GM18519 (cell line): Measurements from ENCODE around the gene NUP155.
"Not testable (repeated sequence)": the region's sequence is repeated elsewhere in the genome, so short reads cannot be mapped to it uniquely, and the experiment has no call there.

ENCODE experiments used
- ATAC-seq: cut with Tn5 transposase; IDR thresholded peaks from one replicate; pipeline ENCODE4 v1.9.1; 2021; ENCODE audit warnings: mild to moderate bottlenecking, moderate library complexity; ENCODE audit not compliant: unreplicated experiment, low FRiP score

The NUP155 gene

GRCh38 chr5:37296313-37296712 lies 74.6 kb downstream of the NUP155 start:
- ATAC-seq, result not testable (repeated sequence)

DNA sequence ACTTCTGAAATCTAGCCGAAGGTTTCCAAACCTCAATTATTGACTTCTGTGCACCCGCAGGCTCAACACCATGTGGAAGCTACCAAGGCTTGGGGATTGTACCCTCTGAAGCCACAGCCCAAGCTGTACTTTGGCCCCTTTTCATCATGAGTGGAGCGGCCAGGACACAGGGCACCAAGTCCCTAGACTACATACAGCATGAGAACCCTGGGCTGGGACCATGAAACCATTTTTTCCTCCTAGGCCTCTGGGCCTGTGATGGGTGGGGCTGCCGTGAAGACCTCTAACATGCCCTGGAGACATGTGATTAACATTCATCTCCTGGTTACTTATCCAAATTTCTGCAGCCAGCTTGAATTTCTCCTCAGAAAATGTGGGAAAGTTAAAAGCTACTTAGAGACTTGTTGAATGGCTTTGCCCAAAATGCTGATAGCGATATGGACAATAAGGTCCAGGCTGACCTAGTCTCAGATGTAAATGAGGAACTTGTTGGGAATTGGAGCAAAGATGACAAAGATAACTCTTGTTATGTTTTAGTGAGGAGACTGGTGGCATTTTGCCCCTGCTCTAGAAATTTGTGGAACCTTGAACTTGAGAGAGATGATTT lies 87.6 kb downstream of the NUP155 start:
- ATAC-seq, result no peak

GRCh38 chr5:37275511-37275910 lies 95.4 kb downstream of the NUP155 start:
- ATAC-seq, result no peak

GRCh38 chr5:37272511-37272910 lies 98.4 kb downstream of the NUP155 start:
- no peak for ATAC-seq

DNA sequence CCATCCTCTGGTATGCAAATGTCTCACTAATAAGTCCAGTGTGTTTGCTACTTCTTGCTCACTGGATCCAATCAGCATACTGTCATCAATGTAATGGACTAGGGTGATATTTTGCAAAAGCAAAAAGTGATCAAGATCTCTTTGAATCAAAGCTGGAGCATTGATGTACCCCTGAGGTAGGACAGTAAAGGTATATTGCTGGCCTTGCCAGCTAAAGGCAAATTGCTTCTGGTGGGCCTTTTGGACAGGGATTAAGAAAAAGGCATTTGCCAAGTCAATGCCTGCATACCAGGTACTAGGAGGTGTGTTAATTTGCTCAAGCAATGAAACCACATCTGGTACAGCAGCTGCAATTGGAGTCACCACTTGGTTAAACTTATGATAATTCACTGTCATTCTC lies 102.8 kb downstream of the NUP155 start:
- ATAC-seq, result not testable (repeated sequence)

DNA sequence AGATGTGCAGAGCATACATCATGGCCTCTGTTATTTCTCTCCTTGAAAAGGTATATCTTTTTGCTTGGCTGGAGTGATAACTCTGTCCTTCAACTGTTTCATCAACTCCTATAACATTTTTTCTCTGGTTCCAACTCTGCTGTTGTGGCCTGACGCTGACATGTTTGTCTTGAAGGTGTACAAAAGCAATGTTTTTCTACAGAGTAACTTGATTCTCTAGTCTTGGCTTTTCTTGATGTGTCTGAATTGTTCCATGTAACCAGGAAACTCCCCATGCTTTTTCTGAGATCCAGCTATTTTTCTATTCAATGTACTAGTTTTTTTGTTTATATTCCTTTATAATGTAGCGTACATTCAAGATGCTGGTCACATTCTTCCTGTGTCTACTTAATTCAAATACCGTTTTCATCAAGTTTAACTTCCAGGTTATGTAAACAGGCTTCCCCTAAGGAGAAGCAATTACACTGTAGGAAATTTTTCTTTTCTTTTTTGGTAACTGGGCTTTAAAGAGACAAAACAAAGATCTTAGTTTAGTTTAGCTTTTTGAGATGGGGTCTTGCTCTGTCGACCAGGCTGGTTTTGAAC lies 115.0 kb downstream of the NUP155 start:
- no peak for ATAC-seq

DNA sequence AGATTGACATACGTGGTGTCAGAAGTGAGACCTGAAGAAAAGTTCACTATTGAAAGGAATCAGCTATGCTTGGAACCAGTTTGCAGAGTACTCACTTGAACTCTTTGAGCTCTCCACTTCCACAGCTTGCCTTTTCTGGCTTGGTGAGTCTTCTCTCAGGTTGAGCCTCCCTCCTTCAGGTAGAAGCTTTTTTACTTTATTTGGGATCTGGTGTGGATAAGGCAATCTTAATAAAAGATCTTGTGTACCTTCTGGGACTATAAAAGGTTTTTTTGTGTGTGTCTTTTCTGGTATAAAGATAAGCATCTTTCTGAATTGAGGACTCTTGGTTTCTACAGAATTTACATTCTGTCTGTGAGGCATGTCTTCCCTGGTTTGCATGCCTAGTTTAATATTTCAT lies 116.3 kb downstream of the NUP155 start:
- ATAC-seq, result no peak

- ATAC-seq, result no peak
These were observed 119.2 kb downstream of the NUP155 start for GRCh38 chr5:37251665-37252064.

GRCh38 chr5:37249815-37250164 lies 121.1 kb downstream of the NUP155 start:
- no peak for ATAC-seq

- ATAC-seq, result peak; percentile 75
These were observed 121.7 kb downstream of the NUP155 start, which contains the start of gene CPLANE1 for GRCh38 chr5:37248970-37249814. CPLANE1 (minus strand) TSS chr5:37249376; CDS start chr5:37247698, 1,678 bp downstream.

DNA sequence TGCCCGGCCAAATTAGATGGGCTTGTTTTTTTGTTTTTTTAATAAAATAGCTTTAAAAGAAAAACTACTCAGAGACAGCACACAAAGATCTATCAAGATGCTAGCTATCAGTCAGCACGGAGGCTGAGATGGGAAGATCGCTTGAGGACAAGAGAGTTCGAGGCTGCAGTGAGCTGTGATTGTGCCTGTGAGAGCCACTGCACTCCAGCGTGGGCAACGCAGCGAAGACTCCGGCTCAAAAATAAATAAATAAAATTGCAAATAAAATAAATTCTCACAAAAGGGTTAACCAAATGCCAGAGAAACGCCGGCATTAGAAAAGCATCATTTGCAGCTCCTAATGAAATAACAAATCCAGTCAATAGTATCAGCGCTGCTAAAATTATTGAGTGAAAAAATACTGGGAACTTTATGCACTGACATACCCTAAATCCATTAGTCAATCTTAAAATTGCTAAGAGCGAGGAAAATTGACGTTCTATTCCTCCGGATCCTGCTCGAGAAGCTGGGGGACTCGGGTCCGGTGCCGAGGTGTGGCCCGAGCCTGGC lies 122.4 kb downstream of the NUP155 start:
- ATAC-seq, result no peak

- no peak for ATAC-seq
These were observed 123.4 kb downstream of the NUP155 start for GRCh38 chr5:37247496-37247895.

DNA sequence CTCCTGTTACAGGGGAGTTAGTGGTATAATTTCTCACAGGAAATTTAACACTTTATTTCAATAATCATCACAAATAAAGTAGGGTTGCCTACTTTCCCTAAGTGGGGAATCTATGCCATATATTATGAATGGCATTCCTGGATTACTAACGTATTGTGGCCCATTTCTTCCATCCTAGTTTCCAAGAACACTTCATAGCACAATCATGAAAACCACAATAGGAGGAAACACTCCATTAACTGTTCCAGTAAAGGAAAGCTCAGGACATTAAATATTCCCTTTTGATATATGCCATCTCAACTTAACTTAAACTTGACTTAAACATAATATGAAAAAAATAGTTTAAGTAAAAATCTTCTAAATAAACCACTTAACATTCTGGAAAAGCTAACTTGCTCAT lies 123.9 kb downstream of the NUP155 start:
- no peak for ATAC-seq
